GM21515 (cell line): ENCODE measurements around the gene C21orf58.

ENCODE experiments used
- ATAC-seq: cut with Tn5 transposase; IDR thresholded peaks from one replicate; pipeline ENCODE4 v1.9.1; 2021; ENCODE audit not compliant: unreplicated experiment

Gene C21orf58

DNA sequence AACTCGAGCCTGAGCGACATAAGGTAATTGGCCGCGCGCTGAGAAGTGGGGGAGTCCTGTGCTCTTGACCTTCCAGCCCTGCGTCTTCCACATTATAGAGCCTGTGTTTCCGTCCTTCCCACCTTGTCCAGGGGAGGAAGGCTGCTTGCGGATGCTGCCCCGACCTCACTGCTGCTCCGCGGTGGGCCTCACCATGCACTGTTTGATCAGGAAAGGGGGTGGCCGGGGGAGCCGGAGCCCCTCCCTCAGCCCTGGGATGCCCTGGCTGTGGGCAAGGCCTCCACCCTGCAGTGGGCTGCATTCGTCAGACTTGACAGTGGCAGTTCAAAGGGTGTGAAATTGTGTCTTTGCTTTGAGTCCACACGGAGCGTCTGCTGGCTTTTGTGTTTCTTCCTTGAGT is 30.4 kb upstream of the C21orf58 start:
- no peak for ATAC-seq

DNA sequence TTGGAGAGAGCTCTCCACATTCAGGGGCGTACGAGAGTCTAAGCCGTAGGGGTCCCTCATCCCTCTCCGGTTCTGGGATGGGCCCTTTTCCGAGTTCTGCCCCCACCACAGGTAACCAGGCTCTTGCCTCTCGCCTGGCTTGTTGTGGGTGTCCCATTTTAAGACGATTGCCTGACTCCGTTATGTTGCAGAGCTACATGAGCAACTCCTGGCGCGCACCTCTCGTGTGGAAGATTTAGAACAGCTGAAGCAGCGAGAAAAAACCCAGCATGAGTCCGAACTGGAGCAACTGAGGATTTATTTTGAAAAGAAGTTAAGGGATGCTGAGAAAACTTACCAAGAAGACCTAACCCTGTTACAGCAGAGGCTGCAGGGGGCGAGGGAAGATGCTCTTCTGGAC is 29.2 kb upstream of the C21orf58 start:
- no peak for ATAC-seq

DNA sequence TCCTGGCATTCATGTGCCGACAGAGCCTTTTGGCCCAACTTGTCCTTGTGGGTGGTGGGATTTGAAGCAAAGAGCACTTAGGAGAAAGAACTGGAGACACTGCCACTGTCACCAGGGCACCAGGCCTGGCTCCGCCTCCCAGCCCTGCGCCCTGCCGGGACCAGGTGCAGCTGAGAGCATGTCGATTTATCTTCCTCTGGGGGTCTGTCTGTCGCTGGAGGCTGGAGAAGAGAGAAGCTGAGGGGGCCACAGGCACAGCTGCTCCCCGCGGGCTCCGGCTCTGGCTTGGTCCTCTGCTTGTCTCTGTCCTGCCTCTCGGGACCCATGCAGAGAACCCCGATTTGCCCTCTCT is 28.5 kb upstream of the C21orf58 start:
- no peak for ATAC-seq

DNA sequence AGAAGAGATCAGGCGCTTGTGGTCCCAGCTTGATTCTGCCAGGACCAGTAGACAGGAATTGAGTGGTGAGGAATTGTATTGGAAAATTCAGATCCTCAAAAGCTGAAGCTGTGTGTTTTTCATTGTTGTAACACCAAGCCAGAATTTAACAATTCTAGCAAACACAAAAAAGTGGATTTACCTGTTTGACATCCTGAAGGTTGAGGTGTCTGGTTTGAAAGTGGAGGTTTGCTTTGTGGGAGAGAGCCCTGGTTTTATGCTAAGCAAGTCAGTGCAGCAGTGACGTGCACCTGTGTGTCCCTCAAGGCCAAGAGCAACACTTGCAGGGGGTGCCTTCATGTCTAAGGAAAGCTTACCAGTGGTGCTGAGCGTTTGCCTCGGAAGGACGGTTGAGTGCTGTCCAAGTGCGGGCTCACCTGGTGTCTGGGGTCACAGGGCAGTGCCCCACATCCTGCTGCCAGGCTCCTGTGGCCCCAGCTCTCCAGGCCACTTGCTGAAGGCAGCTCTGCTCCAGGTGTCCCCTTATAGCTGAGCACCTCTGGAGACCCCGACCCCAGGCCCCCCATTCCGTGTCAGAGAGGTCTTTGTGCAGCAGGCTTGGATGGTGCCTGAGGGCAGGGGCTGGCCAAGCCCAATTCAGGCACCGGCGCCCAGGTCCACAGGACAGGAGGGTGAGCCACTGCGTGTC is 27.9 kb upstream of the C21orf58 start:
- no peak for ATAC-seq

DNA sequence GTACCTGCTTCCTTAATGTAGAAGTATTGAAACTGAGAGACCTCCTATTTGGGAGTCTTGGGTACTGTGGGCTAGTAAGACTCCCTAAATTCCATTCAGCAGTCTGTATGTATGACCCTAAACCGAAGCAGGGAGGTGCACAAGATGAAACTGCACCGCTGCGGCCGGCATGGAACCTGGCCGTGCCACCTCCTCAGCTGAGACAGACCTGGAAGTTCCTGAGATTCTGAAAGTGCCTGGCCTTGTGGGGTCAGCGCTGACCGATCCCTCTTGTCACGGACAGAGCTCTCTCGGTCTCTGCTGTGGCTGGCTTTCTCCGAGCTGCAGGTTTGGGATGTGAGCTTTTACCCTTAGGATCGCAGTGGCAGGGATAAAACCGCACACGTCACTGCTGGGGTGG is 27.3 kb upstream of the C21orf58 start:
- no peak for ATAC-seq

DNA sequence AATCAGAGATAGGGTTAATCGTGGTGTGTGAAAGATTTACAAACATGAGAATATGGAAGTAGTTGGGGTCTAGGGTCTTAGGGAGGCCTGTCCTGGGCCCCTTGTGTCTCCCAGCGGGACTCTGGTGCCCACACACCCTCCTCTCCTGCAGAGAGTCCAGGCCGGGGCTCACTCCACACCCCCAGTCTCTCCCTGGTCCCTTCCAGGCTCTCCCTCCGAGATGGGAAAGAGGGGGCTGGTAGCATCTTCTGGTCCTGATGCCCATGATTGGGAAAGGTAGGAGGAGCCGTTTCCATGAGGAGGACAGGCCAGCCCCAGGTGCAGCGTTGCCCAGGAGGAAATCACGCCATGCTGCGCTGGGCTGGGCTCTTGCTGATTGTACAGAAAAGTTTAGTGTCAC is 26.9 kb upstream of the C21orf58 start:
- no peak for ATAC-seq

DNA sequence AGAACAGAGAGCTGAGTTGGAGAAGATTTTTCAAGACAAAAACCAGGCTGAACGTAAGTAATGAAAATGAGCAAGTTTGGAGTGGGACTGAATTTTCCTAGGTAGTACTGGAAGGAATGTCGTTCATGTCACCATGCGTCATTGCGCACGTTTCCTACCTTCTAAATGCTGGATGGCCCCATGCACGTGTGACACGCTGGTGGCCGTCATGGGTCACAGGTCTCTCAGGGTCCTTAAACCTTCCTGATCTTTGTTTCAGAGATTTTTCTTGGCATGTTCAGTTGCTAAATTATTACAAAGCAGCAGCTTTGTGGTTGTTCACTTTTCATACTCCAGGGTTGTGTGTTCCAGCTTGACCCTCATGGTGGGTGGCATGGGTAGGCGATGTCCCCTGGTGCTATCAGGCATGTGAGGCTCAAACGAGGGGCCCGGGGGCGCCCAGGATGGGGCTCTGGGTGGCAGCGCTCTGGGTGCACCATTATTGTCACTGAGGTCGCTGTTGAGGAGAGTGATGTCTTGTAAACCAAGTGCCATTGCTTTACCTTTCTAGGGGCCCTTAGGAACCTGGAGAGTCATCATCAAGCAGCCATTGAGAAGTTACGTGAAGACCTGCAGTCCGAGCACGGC is 25.6 kb upstream of the C21orf58 start:
- no peak for ATAC-seq

DNA sequence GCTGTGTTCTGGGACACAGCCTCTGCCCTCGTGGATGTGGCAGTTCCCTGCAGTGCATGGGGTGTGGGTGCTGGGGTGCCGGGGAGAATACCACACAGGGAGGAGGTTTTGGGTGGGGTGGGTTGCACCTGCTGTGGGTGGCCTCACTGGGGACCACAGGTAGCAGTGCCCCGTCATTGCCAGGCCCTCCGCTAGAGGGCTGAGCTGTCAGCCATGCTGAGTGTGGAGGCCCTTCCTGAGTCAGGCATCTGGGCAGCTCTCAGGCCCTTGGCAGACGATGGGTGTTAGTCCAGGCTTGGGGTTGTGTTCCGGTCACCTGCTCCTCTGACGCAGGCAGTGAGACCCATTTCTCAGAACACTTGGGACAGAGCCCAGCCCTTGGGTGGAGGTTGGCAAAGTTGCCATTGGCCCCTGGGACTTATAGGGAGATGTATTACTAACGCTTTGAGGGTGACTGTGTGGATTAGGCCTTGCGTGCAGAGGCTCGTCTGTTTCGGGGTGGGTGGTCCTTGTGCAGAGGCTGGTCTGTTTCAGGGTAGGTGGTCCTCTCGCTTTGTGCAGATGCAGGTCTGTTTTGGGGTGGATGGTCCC is 24.2 kb upstream of the C21orf58 start:
- no peak for ATAC-seq

DNA sequence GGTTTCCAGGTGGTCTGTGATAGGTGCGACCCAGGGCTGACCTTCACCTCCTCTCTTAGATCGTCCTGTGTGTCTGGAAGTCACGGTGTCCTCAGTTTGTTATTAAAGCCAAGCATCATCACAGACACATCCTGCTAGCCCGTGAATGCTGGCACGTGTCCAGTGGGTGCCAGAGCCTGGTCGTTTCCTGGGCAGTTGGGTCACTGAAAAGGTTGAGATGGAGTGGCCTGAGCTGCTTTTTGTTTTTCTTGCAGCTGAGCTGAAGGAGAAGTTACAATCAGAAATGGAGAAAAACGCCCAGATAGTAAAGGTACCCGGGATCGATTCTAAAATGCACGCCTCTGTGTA is 23.5 kb upstream of the C21orf58 start:
- ATAC-seq = no peak

DNA sequence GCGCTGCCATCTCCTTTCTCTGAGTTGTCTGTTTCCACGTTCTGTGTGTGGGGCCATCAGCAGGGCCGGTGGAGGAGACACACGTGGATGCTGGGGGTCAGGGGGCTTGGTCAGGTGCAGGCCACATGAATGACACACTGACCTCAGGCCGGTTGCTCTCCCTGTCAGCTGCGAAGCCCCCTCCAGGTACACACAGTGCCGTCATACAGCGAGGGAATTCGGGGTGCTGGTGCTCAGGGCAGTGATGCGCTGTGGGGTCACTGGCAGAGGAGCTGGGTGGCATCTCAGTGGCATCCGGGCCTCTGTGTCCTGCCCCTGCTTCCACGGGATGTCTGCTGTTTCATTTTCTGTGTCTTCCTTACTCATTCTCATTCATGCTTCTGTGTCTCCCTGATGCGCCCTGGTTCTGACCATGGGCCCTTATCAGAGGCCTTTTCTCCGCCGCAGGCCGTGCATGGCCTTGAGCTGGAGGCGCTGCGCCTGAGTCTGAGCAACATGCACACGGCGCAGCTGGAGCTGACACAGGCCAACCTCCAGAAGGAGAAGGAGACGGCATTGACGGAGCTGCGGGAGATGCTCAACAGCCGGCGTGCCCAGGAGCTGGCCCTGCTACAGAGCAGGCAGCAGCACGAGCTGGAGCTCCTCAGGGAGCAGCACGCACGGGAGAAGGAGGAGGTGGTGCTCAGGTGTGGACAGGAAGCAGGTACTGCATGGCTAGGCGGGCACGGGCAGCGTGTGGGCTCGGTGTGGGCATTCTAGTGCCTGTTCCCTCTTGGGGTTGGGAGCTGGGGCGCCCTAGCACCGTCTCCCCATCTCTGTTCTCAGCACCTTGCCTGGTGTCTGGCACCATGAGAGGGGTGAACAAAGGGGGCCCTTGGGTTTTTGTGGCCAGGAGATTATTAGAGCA is 22.9 kb upstream of the C21orf58 start:
- no peak for ATAC-seq

DNA sequence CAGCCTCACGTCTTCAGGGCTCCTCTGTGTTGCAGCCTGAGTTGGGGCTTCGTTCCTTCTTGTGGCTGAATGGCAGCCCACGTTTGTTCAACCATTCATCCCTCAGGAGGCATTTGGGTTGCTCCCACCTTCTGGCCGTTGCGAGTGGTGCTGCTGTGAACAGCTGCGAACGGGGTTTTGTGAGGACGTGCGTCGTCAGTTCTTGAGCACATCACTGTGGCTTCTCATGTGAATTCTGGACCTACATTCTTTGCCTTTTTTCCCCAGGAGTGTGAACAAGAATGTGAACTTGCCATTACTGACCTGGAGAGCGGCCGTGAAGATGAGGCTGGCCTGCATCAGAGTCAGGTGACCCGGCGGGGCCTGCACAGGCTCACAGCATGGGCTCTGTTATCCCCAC is 22.2 kb upstream of the C21orf58 start:
- no peak for ATAC-seq

DNA sequence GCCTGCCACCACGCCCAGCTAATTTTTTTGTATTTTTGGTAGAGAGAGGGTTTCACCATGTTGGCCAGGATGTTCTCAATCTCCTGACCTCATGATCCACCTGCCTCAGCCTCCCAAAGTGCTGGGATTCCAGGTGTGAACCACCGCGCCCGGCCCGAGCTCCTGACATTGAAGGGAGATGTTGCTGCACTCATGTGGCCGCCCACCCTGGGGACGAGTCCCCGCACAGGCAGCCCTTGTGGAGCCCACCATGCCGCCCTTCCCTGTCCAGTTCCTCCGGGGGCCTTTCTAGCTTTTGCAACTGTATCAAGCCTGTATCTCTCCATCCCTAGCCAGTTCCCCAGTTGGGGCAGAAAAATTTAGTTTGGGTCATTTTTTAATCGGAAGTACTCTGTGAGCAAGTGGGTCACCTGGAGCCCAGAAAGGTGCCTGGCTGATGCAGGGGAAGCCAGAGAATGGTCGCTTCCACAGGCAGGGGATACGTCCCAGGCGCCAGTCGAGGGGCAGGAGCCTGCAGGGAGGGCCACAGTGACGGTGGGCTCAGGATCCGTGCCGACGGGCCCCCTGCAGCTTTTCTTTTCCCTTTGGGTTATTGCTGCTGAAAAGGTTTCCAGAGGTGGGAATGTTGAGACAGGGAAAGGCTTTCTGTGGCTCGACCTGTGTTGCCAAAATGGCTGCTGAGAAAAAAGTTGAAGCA is 20.7 kb upstream of the C21orf58 start:
- ATAC-seq = no peak

DNA sequence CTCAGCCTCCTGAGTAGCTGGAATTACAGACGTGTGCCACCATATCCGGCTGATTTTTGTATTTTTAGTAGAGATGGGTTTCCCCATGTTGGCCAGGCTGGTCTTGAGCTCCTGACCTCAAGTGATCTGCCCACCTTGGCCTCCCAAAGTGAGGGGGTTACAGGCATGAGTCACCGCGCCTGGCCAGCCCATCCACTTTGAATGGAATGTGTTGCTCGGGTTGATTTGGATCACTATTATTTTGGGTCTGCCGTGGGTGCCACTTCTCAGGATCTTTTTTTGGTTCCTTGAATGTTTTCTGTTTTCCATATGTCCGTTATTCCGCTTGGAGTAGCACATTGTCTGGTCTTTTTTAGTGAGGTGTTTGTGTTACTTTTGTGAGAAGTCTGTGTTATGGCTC is 17.3 kb upstream of the C21orf58 start:
- ATAC-seq = no peak

DNA sequence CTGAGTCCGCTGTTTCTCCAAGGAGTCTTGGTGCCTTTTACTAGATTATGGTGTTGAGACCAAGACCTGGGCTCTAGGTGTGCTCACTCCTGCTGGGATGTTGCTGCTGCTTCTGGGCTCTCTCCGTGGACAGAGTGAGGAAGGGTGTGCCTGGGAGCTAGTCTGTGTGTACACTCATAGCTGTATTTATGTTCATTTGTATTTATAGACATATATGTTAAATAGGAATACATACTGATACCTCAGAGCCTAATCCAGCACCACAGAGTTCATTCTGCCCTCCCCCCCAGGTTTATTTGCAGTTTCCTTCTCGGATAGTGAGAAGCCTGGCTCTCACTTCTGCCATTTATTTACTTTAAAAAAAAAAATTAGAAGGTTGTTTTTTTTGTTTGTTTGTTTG is 12.9 kb upstream of the C21orf58 start:
- no peak for ATAC-seq

DNA sequence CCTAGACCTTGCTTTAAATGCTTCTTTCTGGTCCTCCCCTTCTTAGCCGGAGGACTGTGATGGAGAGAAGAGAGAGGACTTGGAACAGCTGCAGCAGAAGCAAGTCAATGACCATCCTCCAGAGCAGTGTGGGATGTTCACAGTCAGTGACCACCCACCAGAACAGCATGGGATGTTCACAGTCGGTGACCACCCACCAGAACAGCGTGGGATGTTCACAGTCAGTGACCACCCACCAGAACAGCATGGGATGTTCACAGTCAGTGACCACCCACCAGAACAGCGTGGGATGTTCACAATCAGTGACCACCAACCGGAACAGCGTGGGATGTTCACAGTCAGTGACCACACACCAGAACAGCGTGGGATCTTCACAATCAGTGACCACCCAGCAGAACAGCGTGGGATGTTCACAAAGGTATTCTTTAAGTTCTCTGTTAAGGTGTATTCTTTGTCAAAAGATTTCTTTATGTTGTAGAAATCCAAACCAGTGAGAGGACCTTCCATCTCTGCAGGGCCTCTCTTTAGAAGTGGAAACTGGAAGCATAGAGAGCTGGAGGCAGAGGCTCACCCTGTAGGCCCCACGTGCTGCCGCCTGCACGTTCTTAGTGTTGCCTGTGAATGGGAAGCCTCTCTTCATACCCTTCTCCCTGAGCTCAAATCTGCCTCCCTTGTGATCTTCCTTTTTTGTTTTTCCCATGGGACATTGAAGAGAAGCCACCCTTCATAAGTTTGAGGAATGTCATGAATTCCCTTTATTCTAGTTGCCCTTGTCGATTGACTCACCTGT is 10.9 kb upstream of the C21orf58 start:
- ATAC-seq = no peak

DNA sequence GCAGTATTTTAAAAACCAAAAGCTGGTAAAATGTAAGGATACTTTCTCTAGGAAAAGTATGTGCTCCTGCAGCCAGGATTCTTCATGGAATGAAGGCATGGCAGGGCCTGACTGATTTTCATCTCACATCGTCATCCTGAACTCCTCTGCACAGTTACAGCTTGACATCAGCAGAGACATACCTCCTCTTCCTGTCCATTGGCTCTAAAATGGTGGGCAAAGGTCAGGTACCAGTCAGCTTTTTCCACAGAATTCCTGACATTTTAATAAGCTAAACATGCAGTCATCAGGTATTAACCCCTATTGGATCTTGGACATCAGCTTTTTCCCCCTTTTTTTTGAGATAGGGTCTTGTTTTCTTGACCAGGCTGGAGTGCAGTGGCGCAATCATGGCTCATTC is 6.1 kb upstream of the C21orf58 start:
- no peak for ATAC-seq

DNA sequence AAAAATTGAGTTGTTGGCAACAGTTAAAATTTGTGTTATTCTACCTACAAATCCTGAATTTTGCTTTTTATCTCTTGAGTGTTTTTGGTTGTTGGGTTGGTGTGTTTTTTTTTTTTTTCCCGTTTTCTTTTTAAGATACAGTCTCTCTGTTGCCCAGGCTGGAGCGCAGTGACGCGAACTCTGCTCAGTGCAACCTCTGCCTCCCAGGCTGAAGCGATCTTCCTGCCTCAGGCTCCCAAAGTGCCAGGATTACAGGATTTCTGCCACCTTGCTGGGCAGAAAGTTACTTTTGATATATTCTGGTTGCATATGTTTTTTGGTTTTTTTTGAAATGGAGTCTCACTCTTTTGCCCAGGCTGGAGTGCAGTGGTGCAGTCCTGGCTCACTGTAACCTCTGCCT is 4.5 kb upstream of the C21orf58 start:
- no peak for ATAC-seq

DNA sequence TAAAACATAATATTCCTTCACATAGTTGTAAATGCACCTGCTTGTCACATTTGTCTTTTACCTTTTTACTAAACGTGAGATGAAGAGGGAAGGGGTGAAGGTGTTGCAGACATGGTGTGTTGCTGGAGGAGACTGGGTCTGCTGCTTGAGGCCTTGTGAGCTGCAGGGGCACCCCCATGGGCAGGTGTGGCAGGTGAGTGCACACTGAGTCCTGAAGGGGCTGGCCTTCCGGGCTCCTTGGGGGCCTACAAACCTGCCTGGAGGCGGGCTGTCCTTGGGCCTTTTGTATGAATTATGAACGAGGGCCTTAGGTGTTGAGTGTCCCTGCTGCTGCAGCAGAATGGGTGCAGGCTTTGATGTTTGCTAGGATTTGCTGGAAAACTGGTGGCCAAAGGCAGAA is 4.0 kb upstream of the C21orf58 start:
- no peak for ATAC-seq

DNA sequence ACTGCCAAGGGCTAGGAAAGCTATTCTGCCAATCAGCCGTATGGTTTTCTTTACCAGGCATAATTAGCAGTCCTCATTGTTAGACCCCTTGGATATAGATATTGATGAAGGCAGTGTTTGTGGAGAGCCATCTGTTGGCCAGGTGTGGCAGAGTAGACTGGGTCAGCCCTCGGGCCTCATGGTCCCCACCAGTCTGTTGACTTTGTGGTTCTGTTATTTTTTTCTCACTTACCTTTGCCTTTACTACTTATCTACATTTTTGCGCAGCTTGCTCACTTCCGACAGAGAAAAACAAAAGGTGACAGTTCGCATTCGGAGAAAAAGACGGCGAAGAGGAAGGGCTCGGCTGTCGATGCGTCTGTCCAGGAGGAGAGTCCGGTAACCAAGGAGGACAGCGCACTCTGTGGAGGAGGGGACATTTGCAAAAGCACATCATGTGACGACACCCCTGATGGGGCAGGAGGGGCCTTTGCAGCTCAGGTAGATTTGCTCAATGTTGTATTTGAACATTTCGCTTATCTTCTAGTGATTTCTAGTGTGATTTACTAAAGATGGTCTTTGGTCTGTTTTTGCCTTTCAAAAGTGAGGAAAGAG is 2.5 kb upstream of the C21orf58 start:
- ATAC-seq = no peak
